Measurements from ENCODE around the gene DGKQ. TPM values are rescaled to one million over a fixed set of nuclear protein-coding genes. Genes with fewer than 3 reads are reported as not detected.

DGKQ gene
- total and polyA plus RNA-seq, 9 of the 15 experiments (the other 6 are each of a cell fraction or from before 2014, with no cell fraction given), result 0.17 to 22.0 (median 5.6) TPM

GRCh38 chr4:1004071-1004418, 30.7 kb upstream of the DGKQ start:
- H3K27ac ChIP-seq (ENCODE audit: extremely low read depth, low read depth, low read length), result no peak overlapping the region
- ChIA-PET POLR2A (interaction anchor here (1.2 kb wide), 1 partner anchor 12 kb away, joined by 4 read pairs; no protein-coding TSS in a partner anchor), CTCF (ENCODE audit: low intra/inter-chr PET ratio) (no interaction called here)
- no peak overlapping the region for H3K4me3 ChIP-seq
- no TSS peak for BruUV-seq (replicated peaks)
- intact Hi-C loops (cut with micrococcal nuclease), result no loop called here
- no peak overlapping the region for H3K4me2 ChIP-seq (ENCODE audit: insufficient read depth, low read length)
- in situ Hi-C loops (cut with MboI), result no loop called here
- DNase-seq (ENCODE audit: extremely low read depth in 1 of 4, low spot score in 3 of 4), result no peak
- no peaks in the 10 kb centered on the region for H3K36me3 ChIP-seq (ENCODE audit: control insufficient read depth, insufficient read depth, low read length)
- ATAC-seq, result no peak
- no peak for FAIRE-seq
- H3K9ac ChIP-seq (ENCODE audit: insufficient read depth in 1 of 2, low read depth in 2 of 2, low read length in 2 of 2), result no peak overlapping the region
- H3K79me2 ChIP-seq (ENCODE audit: control insufficient read depth, insufficient read depth, low read length), result no peaks in the 10 kb centered on the region
- H3K9me3 ChIP-seq (replicated peaks; ENCODE audit: control insufficient read depth, insufficient read depth, low read depth, low read length), result no peaks in the 10 kb centered on the region
- no peaks in the 10 kb centered on the region for H3K9me1 ChIP-seq (ENCODE audit: control insufficient read depth, insufficient read depth, low read length)
- H2AFZ ChIP-seq (ENCODE audit: low read depth, low read length), result no peak overlapping the region
- peaks cover 5 to 37% of the 10 kb centered on the region in 2 experiments; a peak in 3 of 5 replicates for H3K4me1 ChIP-seq (replicated peaks in 1 of 2; ENCODE audit: control insufficient read depth in 2 of 2, insufficient read depth in 2 of 2, low read length in 2 of 2)
- no peaks in the 10 kb centered on the region for H3K27me3 ChIP-seq (ENCODE audit: control insufficient read depth in 2 of 2, insufficient read depth in 2 of 2, low read length in 2 of 2)
- TF ChIP-seq HNRNPLL (IDR thresholded peaks at IDR 0.05; ENCODE audit: low read depth, low read length, poor library complexity, severe bottlenecking), result no peak
- no peak for TF ChIP-seq ZNF175 (CRISPR knock-in tag; IDR thresholded peaks at IDR 0.05; ENCODE audit: low read depth)
- no peak for TF ChIP-seq ZNF395 (CRISPR knock-in tag; IDR thresholded peaks at IDR 0.05)
- no peak for TF ChIP-seq ETV5 (CRISPR knock-in tag; IDR thresholded peaks at IDR 0.05; ENCODE audit: low read depth)
- no peak for TF ChIP-seq ZNF12 (CRISPR knock-in tag; IDR thresholded peaks at IDR 0.05)
- no peak for TF ChIP-seq SAFB2 (IDR thresholded peaks at IDR 0.05; ENCODE audit: borderline replicate concordance, low read depth, low read length, severe bottlenecking)
- TF ChIP-seq CBX8 (IDR thresholded peaks at IDR 0.05; ENCODE audit: borderline replicate concordance, extremely low read depth, low read depth, low read length, poor library complexity, severe bottlenecking), result no peak
- H4K20me1 ChIP-seq (replicated peaks; ENCODE audit: control insufficient read depth, insufficient read depth, low read length), result no peaks in the 10 kb centered on the region
- WGBS (ENCODE audit: insufficient coverage, low coverage, missing lambda C conversion rate), result 62% methylated on average over 9 of the region's 13 CpGs
